PC-9 (cell line): ENCODE data around the gene DUSP7.

ENCODE experiments used
- EZH2 ChIP-seq: fragments of 200-600 bp; sonication (generic); IDR thresholded peaks from 2 replicates; pipeline ENCODE4 v1.8.0; 2017; ENCODE audit warnings: antibody characterized with exemption, low read depth
- TF ChIP-seq, protein P1 (sequence below): fragments of 200-600 bp; sonication (generic); conservative IDR thresholded peaks from 2 replicates; pipeline ENCODE4 v1.6.1; 2017; ENCODE audit warnings: mixed run types, antibody characterized with exemption, mild to moderate bottlenecking, moderate library complexity

DNA sequence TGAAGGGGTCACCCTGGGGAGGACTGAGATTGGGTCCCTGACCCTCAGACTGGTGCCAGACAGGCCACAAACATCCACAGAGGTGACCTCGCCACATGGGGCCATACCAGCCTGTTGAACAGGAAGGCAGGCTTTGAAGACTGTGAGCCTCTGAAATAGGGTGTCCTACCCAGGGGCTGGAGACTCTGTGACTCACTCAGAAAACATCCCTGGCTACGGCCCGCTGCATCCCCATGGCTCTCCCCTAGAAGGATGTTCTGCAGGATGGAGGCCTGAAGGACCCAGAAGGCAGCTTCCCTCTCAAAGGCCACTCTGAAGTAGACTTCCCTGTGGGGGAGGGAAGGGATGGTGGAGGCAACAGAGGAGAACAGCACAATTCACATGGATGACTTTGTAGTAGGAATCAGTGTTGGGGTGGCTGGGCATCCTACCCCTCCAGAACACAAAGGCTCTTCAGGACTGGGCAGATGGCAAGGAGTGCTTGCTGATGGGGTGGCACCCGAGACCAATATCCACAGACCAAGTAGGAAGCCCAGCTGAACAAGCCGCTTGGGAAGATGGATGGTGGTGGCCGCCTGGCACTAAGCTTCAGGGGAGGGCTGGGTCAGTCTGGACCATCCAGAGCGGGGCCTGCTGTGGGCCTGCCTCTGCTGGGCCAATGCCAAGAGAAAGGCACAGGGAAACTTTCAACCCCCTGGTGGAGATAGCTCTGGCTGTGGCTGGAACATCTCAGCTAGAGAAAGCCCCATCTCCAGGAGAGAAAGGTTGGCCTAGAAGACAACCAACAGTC lies 37.6 kb upstream of the DUSP7 start:
- TF ChIP-seq, protein P1, sequence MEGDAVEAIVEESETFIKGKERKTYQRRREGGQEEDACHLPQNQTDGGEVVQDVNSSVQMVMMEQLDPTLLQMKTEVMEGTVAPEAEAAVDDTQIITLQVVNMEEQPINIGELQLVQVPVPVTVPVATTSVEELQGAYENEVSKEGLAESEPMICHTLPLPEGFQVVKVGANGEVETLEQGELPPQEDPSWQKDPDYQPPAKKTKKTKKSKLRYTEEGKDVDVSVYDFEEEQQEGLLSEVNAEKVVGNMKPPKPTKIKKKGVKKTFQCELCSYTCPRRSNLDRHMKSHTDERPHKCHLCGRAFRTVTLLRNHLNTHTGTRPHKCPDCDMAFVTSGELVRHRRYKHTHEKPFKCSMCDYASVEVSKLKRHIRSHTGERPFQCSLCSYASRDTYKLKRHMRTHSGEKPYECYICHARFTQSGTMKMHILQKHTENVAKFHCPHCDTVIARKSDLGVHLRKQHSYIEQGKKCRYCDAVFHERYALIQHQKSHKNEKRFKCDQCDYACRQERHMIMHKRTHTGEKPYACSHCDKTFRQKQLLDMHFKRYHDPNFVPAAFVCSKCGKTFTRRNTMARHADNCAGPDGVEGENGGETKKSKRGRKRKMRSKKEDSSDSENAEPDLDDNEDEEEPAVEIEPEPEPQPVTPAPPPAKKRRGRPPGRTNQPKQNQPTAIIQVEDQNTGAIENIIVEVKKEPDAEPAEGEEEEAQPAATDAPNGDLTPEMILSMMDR = no peak
- TF ChIP-seq EZH2 = no peak
